Activated T-helper 2 cell treated with anti-CD3 and anti-CD28 coated beads, Interferon-gamma antibody, Interleukin-2, Interleukin-4, amounts not matched to agents 10 μg/mL and 5 μg/mL and 100 μg/mL, durations not matched to agents 14 hours and 24 hours and 36 hours (primary cell): Measurements from ENCODE around the gene TNFRSF1A. TPM values are rescaled to one million over a fixed set of nuclear protein-coding genes. Genes with fewer than 3 reads are reported as not detected.

ENCODE experiments used
- DNase-seq: peaks from one replicate; pipeline ENCODE4 v3.0.0; 2021; ENCODE audit warnings: low spot score
- H3K27ac Mint-ChIP-seq: one replicate; pipeline ENCODE4 v1.8.0; 2021; ENCODE audit warnings: mixed read lengths
- H3K27me3 Mint-ChIP-seq: one replicate; pipeline ENCODE4 v1.8.0; 2021; ENCODE audit warnings: low read depth, mixed read lengths
- H3K36me3 Mint-ChIP-seq: one replicate; pipeline ENCODE4 v1.8.0; 2021; ENCODE audit warnings: low read depth, mixed read lengths
- H3K4me1 Mint-ChIP-seq: one replicate; pipeline ENCODE4 v1.8.0; 2021; ENCODE audit warnings: low read depth, mixed read lengths
- H3K4me3 Mint-ChIP-seq: one replicate; pipeline ENCODE4 v1.8.0; 2021; ENCODE audit warnings: low read depth, mild to moderate bottlenecking, moderate library complexity, mixed read lengths
- H3K9me3 Mint-ChIP-seq: one replicate; pipeline ENCODE4 v1.8.0; 2021; ENCODE audit warnings: mixed read lengths
- intact Hi-C: fragments of 100-400 bp; cut with micrococcal nuclease; formaldehyde crosslinking; loops from one replicate; pipeline ENCODE4 v1.15.1; 2023
- total RNA-seq: library from RNA; stranded (reverse); gene quantifications from 2 replicates; pipeline ENCODE4 v1.2.3, GENCODE V29; 2022

The TNFRSF1A gene
- total RNA-seq = 37.6 TPM in 2 replicates

DNA sequence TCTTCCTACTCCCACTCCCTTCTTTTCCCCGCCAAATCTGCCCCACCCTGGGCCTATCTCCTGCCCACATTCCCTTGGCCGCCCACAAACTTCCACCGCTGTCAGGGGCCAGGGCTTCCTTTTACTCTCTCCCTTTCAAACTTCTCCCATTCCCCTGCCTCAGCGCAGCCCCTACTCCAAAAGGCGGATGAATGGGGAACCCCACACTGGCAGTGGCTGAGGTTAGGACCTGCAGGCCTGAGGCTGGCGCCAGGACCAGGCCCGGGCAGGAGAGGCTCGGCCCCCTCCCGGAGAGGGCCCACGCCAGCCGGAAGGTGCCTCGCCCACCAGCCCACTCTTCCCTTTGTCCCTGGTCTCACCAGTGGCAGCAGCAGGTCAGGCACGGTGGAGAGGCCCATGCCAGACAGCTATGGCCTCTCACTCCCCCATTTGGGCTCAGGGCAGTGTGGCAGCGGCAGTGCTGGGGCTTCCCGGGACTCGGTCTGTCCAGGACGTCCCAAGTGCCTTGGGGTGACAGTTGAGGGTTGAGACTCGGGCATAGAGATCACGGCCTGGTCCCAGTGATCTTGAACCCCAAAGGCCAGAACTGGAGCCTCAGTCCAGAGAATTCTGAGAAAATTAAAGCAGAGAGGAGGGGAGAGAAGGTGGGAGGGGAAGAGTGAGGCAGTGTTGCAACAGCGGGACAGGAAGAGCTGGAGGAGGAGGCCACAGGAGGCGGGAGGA, at the start of gene TNFRSF1A:
Gene TNFRSF1A (minus strand): TSS at position 660 of the 723 bp plus-strand sequence. CDS start 262 bp downstream, at position 398.
- no peak within 1 kb of the TSS for H3K27ac Mint-ChIP-seq
- peaks cover 37% of the 10 kb centered on the region for H3K4me1 Mint-ChIP-seq
- H3K36me3 Mint-ChIP-seq = peaks cover 4% of the 10 kb centered on the region
- intact Hi-C loops = loop anchor here (2.0 kb wide), 2 partner anchors 19 to 121 kb away; no protein-coding TSS in a partner anchor
- H3K27me3 Mint-ChIP-seq = no peaks in the 10 kb centered on the region
- H3K4me3 Mint-ChIP-seq = no peak within 1 kb of the TSS
- H3K9me3 Mint-ChIP-seq = no peaks in the 10 kb centered on the region
- no peak for DNase-seq

DNA sequence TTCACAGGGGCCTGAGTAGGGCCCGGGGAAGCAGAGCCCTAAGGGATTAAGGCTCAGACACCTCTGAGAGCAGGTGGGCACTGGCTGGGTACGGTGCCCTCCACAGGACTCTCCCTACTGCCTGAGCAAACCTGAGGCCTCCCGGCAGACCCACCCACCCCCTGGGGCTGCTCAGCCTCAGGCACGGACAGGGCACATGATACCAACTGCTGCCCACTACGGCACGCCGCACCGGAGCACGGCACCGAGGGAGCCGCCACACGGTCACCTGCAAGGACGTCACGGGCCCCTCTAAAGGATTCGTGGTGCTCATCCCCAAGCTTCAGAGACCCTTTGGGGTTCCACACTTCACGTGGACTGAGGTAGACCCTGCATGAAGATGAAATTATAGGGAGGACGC, 49.1 kb upstream of the TNFRSF1A start:
- H3K4me1 Mint-ChIP-seq = no peaks in the 10 kb centered on the region

DNA sequence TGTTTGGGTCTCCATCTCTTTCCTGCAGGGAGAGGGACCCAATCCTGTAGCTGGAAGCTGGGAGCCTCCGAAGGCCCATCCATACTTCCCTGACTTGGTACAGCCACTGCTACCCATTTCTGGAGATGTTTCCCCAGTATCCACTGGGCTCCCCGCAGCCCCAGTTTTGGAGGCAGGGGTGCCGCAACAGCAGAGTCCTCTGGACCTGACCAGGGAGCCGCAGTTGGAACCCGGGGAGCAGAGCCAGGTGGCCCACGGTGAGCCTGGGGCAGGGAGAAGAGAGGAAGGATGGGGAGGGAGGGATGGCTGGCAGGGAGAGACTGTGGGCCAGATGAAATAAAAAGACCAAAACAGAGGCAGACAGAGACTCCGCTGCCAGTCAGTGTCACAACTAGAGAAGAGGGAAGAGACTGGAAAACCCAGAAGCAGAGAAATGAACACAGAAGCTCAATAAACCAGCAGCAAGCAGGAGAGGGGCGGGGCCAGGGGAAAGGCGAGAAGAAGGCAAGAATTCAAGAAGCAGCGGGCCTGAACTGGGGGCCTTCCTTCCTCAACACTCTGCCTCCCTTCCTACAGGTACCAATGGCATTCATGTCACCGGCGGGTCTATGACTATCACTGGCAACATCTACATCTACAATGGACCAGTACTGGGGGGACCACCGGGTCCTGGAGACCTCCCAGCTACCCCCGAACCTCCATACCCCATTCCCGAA, 48.4 kb upstream of the TNFRSF1A start:
- intact Hi-C loops = no loop called here
- H3K27ac Mint-ChIP-seq = no peak overlapping the region
- DNase-seq = no peak
- no peaks in the 10 kb centered on the region for H3K9me3 Mint-ChIP-seq
- peaks cover 10% of the 10 kb centered on the region for H3K27me3 Mint-ChIP-seq
- no peak overlapping the region for H3K4me3 Mint-ChIP-seq
- no peaks in the 10 kb centered on the region for H3K4me1 Mint-ChIP-seq
- no peaks in the 10 kb centered on the region for H3K36me3 Mint-ChIP-seq

More for the DNA sequence above, 49.1 kb upstream of the TNFRSF1A start:
- peaks cover 11% of the 10 kb centered on the region for H3K27me3 Mint-ChIP-seq
- DNase-seq = no peak
- H3K9me3 Mint-ChIP-seq = no peaks in the 10 kb centered on the region
- H3K36me3 Mint-ChIP-seq = no peaks in the 10 kb centered on the region
- no peak overlapping the region for H3K27ac Mint-ChIP-seq
- intact Hi-C loops = no loop called here
- no peak overlapping the region for H3K4me3 Mint-ChIP-seq

DNA sequence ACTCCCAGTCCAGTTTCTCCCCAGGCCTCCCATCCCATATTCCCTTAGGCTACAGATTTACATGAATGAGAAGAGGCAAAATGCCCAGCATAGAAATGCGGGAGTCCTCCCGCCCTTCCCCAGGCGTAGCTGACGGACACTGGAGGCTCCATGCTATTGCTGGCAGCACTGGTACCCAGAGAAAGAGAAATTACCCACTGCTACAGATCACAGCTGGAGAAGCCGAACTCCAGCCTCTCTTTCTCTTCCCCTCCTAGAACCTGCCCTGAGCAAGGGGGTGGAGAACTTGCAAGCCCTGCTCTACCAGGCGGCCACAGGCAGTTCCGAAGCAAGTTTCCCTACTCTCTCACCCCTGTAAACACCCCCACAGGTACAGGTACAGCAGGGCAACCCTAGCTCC, 45.7 kb upstream of the TNFRSF1A start:
- intact Hi-C loops = no loop called here
- peaks cover 23% of the 10 kb centered on the region for H3K27me3 Mint-ChIP-seq
- H3K4me1 Mint-ChIP-seq = no peaks in the 10 kb centered on the region
- no peaks in the 10 kb centered on the region for H3K36me3 Mint-ChIP-seq
- H3K9me3 Mint-ChIP-seq = no peaks in the 10 kb centered on the region
- no peak overlapping the region for H3K27ac Mint-ChIP-seq
- no peak for DNase-seq
- no peak overlapping the region for H3K4me3 Mint-ChIP-seq

DNA sequence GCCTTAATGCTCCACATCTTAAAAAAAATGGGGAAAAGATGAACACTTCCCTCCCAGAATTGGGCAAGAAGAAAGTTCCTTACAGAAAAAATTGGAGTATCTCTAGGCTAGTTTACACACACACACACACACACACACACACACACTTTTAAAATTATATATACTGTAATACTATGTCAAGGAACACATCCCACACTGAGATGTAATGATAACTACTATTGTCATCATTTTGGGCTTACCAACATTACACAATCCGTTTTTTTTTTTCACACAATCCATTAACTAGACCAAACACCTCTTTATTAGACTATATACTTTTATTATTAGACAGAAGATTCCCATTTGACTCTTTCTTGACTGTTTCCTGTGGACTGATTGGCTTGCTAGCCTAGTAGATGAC, 44.6 kb upstream of the TNFRSF1A start:
- Mint-ChIP-seq H3K36me3 (no peaks in the 10 kb centered on the region), H3K27me3 (peaks cover 31% of the 10 kb centered on the region), H3K27ac (no peak overlapping the region), H3K4me1 (no peaks in the 10 kb centered on the region), H3K9me3 (no peaks in the 10 kb centered on the region), H3K4me3 (no peak overlapping the region)
- intact Hi-C loops = no loop called here
- DNase-seq = no peak

DNA sequence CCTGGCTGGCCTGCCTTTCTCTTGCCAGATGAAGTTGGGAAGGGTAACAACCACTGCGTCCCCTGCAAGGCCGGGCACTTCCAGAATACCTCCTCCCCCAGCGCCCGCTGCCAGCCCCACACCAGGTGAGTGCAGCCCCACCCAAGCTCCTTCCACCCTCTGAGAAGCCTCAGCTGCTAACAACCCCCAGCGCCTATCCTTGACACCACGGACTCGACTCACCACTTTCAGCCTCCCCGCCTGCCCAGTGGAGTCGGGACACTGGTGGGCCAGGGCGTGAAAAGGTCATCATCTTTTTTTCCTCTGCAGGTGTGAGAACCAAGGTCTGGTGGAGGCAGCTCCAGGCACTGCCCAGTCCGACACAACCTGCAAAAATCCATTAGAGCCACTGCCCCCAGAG, 44.2 kb upstream of the TNFRSF1A start:
- H3K36me3 Mint-ChIP-seq = no peaks in the 10 kb centered on the region
- H3K4me1 Mint-ChIP-seq = no peaks in the 10 kb centered on the region
- no peak for DNase-seq
- intact Hi-C loops = no loop called here
- peaks cover 35% of the 10 kb centered on the region for H3K27me3 Mint-ChIP-seq
- no peak overlapping the region for H3K4me3 Mint-ChIP-seq
- H3K9me3 Mint-ChIP-seq = no peaks in the 10 kb centered on the region
- H3K27ac Mint-ChIP-seq = no peak overlapping the region

DNA sequence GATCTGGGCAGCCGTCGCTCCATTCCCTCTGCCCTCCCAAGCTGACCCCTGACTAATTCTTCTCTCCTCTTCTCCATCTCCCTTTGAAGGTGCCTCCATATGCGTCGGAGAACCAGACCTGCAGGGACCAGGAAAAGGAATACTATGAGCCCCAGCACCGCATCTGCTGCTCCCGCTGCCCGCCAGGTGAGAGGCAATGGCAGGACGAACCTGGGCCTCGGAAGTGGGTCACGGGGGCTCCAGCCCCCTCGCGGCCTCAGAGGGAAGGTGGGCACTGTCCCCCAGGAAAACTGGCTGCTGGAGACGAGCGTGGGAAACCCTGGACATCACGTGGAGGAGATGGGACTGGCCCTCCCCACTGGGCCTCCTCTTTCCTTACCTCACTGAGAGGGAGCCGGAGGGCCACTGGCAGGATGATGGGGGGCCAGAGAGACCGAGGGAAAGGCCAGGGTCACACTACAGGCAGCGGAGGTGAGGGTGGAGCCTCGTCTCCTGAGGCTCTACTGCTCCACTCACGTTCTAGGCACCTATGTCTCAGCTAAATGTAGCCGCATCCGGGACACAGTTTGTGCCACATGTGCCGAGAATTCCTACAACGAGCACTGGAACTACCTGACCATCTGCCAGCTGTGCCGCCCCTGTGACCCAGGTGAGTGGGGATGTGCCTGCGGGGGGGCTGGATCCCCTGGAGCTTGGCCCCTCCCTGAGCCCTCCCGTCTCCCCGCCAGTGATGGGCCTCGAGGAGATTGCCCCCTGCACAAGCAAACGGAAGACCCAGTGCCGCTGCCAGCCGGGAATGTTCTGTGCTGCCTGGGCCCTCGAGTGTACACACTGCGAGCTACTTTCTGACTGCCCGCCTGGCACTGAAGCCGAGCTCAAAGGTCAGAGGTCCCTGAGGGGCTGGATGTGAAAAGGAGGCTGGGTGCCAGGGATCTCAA, 42.9 kb upstream of the TNFRSF1A start:
- DNase-seq = no peak
- intact Hi-C loops = no loop called here
- no peak overlapping the region for H3K4me3 Mint-ChIP-seq
- H3K36me3 Mint-ChIP-seq = no peaks in the 10 kb centered on the region
- H3K4me1 Mint-ChIP-seq = no peaks in the 10 kb centered on the region
- H3K9me3 Mint-ChIP-seq = no peaks in the 10 kb centered on the region
- peaks cover 42% of the 10 kb centered on the region for H3K27me3 Mint-ChIP-seq
- H3K27ac Mint-ChIP-seq = no peak overlapping the region

- no peak for DNase-seq
- intact Hi-C loops = no loop called here
- Mint-ChIP-seq H3K4me1 (no peaks in the 10 kb centered on the region), H3K27ac (no peak within 1 kb of the TSS), H3K4me3 (no peak within 1 kb of the TSS), H3K9me3 (no peaks in the 10 kb centered on the region), H3K36me3 (no peaks in the 10 kb centered on the region), H3K27me3 (peaks cover 39% of the 10 kb centered on the region)
Observed at GRCh38 chr12:6383572-6384498, 42.0 kb upstream of the TNFRSF1A start, which contains the start of gene LTBR. Gene LTBR (plus strand): TSS chr12:6384162. CDS start chr12:6384359, 197 bp downstream.

DNA sequence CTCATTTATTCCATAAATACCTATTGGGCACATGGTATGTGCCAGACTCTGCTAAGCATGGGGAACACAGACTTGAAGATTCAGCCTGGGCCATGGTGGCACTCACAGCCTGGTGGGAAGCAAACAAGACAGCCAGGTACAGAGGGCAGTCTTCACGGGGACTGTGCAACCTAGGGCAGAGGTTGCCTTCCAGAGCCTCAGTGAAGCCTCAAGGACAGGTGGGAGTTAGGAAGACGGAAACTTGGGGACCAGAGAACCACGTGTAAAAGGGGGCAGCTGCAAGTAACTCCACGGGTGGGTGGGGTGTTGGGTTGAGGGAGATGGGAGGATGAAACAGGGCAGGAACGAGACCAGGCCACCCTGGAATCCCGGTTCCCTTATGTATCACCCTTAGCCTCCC, 41.1 kb upstream of the TNFRSF1A start:
- Mint-ChIP-seq H3K27me3 (peaks cover 35% of the 10 kb centered on the region), H3K36me3 (no peaks in the 10 kb centered on the region), H3K4me3 (no peak overlapping the region), H3K27ac (no peak overlapping the region), H3K4me1 (no peaks in the 10 kb centered on the region), H3K9me3 (no peaks in the 10 kb centered on the region)
- intact Hi-C loops = no loop called here
- no peak for DNase-seq

DNA sequence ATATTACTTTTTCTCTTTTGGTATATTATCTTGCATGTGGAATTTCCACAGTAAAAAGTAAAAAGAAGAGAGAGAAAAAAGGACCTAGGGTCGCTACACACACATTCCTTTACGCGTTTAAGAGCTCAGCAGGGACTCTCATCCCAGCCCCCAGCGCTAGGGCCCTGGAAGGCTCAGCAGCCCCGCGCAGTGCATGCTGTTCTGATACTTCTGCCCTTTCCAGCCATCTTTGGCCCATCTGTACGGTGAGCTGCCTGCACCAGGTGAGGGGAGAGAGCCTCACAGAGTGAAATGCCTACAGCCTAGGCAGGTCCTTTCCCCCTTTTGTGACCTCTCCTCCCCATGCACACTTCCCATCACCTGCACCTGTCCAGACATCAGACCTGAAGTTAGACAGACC, 40.5 kb upstream of the TNFRSF1A start:
- intact Hi-C loops = no loop called here
- H3K4me3 Mint-ChIP-seq = no peak overlapping the region
- DNase-seq = no peak
- H3K27me3 Mint-ChIP-seq = peaks cover 35% of the 10 kb centered on the region
- no peak overlapping the region for H3K27ac Mint-ChIP-seq
- H3K36me3 Mint-ChIP-seq = no peaks in the 10 kb centered on the region
- H3K9me3 Mint-ChIP-seq = no peaks in the 10 kb centered on the region
- no peaks in the 10 kb centered on the region for H3K4me1 Mint-ChIP-seq

- H3K36me3 Mint-ChIP-seq = no peaks in the 10 kb centered on the region
- H3K4me3 Mint-ChIP-seq = no peak overlapping the region
- intact Hi-C loops = no loop called here
- DNase-seq = no peak
- H3K4me1 Mint-ChIP-seq = peaks cover 9% of the 10 kb centered on the region
- no peaks in the 10 kb centered on the region for H3K9me3 Mint-ChIP-seq
- H3K27me3 Mint-ChIP-seq = peaks cover 33% of the 10 kb centered on the region
- H3K27ac Mint-ChIP-seq = no peak overlapping the region
Observed at GRCh38 chr12:6380141-6381121, 38.6 kb upstream of the TNFRSF1A start.
